RWPE2 (cell line): ENCODE measurements around the gene SEMA4D.

Experiments
- ATAC-seq: fragments of 200-7000 bp; cut with Tn5 transposase; 3 replicates; pipeline ENCODE4 v1.9.1; 2021; ENCODE audit warnings: low read depth
- DNase-seq: peaks from one replicate; pipeline ENCODE4 v3.0.0-alpha.2; 2020; ENCODE audit warnings: low spot score
- H3K27ac ChIP-seq: fragments of 450-650 bp; 2 replicates; pipeline ENCODE4 v1.5.1; 2017; ENCODE audit warnings: mild to moderate bottlenecking; ENCODE audit not compliant: poor library complexity, severe bottlenecking
- H3K27me3 ChIP-seq: fragments of 250-450 bp; sonication (Bioruptor Pico); 2 replicates; pipeline ENCODE4 v1.5.1; 2021; ENCODE audit warnings: mild to moderate bottlenecking, moderate library complexity; ENCODE audit not compliant: insufficient read depth, poor library complexity, severe bottlenecking
- H3K36me3 ChIP-seq: fragments of 250-450 bp; sonication (Bioruptor Pico); 2 replicates; pipeline ENCODE4 v1.5.1; 2020; ENCODE audit warnings: low read depth, mild to moderate bottlenecking, moderate library complexity
- H3K4me1 ChIP-seq: fragments of 250-450 bp; sonication (Bioruptor Pico); 2 replicates; pipeline ENCODE4 v1.5.1; 2021; ENCODE audit warnings: mild to moderate bottlenecking, moderate library complexity; ENCODE audit not compliant: insufficient read depth, poor library complexity, severe bottlenecking
- H3K4me3 ChIP-seq: fragments of 250-450 bp; sonication (Bioruptor Pico); 2 replicates; pipeline ENCODE4 v1.5.1; 2021; ENCODE audit warnings: mild to moderate bottlenecking, moderate library complexity; ENCODE audit not compliant: severe bottlenecking
- H3K9me3 ChIP-seq: fragments of 250-450 bp; sonication (Bioruptor Pico); 2 replicates; pipeline ENCODE4 v1.5.1; 2021; ENCODE audit warnings: mild to moderate bottlenecking, moderate library complexity; ENCODE audit not compliant: severe bottlenecking
- TF ChIP-seq, protein P1 (sequence below): fragments of 450-650 bp; IDR thresholded peaks from one replicate; pipeline ENCODE4 v1.5.1; 2017; ENCODE audit warnings: mild to moderate bottlenecking, moderate library complexity; ENCODE audit not compliant: poor library complexity, severe bottlenecking

Gene SEMA4D

GRCh38 chr9:89464300-89464901, 33.5 kb downstream of the SEMA4D start:
- no peaks in the 10 kb centered on the region for H3K36me3 ChIP-seq
- no peaks in the 10 kb centered on the region for H3K27me3 ChIP-seq
- H3K27ac ChIP-seq = no peak overlapping the region
- peak; percentile 36 for DNase-seq
- no peaks in the 10 kb centered on the region for H3K4me1 ChIP-seq
- no peak overlapping the region for H3K4me3 ChIP-seq
- H3K9me3 ChIP-seq = no peaks in the 10 kb centered on the region
- TF ChIP-seq, protein P1, sequence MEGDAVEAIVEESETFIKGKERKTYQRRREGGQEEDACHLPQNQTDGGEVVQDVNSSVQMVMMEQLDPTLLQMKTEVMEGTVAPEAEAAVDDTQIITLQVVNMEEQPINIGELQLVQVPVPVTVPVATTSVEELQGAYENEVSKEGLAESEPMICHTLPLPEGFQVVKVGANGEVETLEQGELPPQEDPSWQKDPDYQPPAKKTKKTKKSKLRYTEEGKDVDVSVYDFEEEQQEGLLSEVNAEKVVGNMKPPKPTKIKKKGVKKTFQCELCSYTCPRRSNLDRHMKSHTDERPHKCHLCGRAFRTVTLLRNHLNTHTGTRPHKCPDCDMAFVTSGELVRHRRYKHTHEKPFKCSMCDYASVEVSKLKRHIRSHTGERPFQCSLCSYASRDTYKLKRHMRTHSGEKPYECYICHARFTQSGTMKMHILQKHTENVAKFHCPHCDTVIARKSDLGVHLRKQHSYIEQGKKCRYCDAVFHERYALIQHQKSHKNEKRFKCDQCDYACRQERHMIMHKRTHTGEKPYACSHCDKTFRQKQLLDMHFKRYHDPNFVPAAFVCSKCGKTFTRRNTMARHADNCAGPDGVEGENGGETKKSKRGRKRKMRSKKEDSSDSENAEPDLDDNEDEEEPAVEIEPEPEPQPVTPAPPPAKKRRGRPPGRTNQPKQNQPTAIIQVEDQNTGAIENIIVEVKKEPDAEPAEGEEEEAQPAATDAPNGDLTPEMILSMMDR = no peak
- ATAC-seq = no peak

DNA sequence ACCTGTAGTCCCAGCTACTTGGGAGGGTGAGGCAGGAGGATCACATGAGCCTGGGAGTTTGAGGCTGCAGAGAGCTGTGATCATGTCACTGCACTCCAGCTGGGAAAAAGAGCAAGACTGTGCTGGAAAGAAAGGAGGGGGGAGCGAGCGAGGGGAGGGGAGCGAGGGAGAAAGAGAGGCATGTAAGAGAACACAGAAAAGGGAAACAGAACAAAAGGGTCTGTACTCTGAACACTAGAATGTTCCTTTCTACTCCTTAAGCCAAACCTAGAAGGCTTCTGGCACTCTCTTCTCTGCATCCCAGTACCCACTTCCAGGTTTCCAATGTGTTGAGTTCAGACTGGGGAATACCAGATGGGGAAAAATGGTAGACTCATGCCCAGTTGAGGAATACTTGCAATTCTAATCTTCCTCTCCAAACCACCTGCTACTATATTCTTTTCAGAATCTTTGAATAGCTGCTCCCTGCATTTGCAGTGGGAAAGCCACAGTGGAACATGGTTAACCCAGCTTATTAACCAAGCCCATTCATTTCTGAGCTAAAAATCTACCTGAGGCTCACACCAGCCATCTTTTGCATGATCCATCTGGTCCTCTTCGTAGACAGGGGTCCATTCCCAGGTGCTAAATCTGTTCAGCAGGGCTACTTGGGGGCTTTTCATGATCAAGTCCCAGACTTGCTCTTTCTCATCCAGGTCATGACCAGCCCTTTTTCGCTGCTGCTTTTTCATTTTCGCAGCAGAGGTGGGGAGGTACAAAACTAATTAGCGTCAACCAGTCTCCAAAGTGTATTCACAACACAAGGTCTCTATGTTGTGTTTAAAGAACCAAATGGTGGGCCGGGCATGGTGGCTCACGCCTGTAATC, 34.9 kb downstream of the SEMA4D start:
- ATAC-seq = no peak
- TF ChIP-seq, protein P1 = no peak
- Histone ChIP-seq H3K4me3 (no peak overlapping the region), H3K4me1 (no peaks in the 10 kb centered on the region), H3K27me3 (no peaks in the 10 kb centered on the region), H3K36me3 (no peaks in the 10 kb centered on the region), H3K27ac (no peak overlapping the region), H3K9me3 (no peaks in the 10 kb centered on the region)
- no peak for DNase-seq

- Histone ChIP-seq H3K4me3 (no peak overlapping the region), H3K4me1 (no peaks in the 10 kb centered on the region), H3K9me3 (no peaks in the 10 kb centered on the region), H3K36me3 (no peaks in the 10 kb centered on the region), H3K27ac (no peak overlapping the region), H3K27me3 (no peaks in the 10 kb centered on the region)
- ATAC-seq = no peak
- TF ChIP-seq, protein P1 = no peak
- DNase-seq = no peak
Observed at GRCh38 chr9:89462199-89462598, 35.7 kb downstream of the SEMA4D start.

DNA sequence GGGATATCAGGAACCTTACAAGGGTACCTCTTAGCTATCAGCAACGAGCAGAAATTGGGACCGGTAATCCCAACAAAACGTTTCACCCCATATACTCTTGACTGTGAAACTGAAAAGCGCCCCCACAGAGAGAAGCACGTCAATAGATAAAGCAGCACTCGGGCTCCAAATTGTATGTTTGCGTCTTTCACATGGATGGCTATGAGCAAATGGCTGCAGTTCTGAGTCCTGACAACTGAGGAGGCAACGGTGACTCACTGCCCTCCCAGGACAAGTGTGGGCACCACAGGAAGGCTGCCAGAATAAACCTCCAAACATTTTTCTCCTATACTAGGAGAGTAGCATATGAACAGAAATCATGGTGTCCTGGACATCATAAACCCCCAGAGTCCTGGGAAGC, 36.6 kb downstream of the SEMA4D start:
- H3K36me3 ChIP-seq = no peaks in the 10 kb centered on the region
- ATAC-seq (peak; percentile 72), DNase-seq (no peak)

More for the DNA sequence above, 36.6 kb downstream of the SEMA4D start:
- no peak overlapping the region for H3K4me3 ChIP-seq
- H3K27me3 ChIP-seq = no peaks in the 10 kb centered on the region
- H3K9me3 ChIP-seq = no peaks in the 10 kb centered on the region
- TF ChIP-seq, protein P1 = no peak
- H3K27ac ChIP-seq = no peak overlapping the region
- no peaks in the 10 kb centered on the region for H3K4me1 ChIP-seq
